Stimulated activated CD8-positive, alpha-beta memory T cell treated with anti-CD3 and anti-CD28 coated beads, Interleukin-15, amount 100 ng/mL, for 4 hours (primary cell): ENCODE results near the gene ZNF83.
"Not testable (repeated sequence)": the region's sequence is repeated elsewhere in the genome, so short reads cannot be mapped to it uniquely, and the experiment has no call there.

ENCODE experiments used
- DNase-seq, 2 donors: peaks; one replicate each; pipeline ENCODE4 v3.0.0-alpha.2; 2020; ENCODE audit warnings: low read depth in 2 of 2

The ZNF83 gene

GRCh38 chr19:52569638-52569999 lies 68.5 kb downstream of the ZNF83 start:
- not testable (repeated sequence) for DNase-seq

- no peak for DNase-seq
Measured at GRCh38 chr19:52567921-52568320, 70.2 kb downstream of the ZNF83 start.

- DNase-seq: no peak
Measured at GRCh38 chr19:52566588-52566987, 71.6 kb downstream of the ZNF83 start.

GRCh38 chr19:52566121-52566520 lies 72.0 kb downstream of the ZNF83 start:
- no peak for DNase-seq
